Stimulated activated CD4-positive, alpha-beta T cell treated with anti-CD3 and anti-CD28 coated beads, Interleukin-2, amount 100 ng/mL, for 48 hours (primary cell): ENCODE results near the gene FAM20C.
A peak's percentile ranks its signal among the peaks of the same experiment; 100 is the strongest.

ENCODE experiments used
- DNase-seq, 2 donors: peaks; one replicate each; pipeline ENCODE4 v3.0.0-alpha.2; 2020

Gene FAM20C

DNA sequence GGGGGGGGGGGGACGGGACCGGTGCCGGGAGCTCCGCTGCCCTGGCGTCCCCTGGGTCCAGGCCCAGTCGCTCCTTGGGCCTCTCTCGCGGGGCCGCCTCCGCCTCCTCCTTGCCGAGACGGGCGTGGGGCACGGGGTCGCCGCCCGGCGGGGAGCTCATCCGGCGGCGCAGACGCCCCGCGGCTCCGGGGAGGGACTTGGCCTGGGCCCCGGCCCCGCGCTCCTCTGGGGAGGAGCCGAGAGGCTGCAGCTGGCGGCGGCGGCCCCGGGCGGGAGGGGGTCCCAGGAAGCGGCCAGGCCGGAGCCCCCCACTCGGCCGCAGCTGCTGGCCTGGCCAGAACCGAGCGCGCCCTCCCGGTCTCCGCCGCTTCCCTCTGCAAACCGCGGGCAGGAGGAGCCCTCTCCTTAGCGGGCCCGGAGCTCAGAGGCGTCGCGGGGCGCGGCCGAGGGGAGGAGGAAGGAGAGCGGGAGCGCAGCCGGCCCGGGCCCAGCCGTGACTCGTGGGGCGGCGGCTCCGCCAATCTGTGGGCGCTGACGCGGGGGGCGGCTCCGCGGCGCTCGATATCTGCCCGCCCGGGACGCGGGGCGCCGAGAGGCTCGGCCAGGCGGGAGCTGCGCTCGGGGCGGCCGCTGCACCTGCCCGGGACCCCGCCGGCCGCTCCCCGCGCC is at the start of gene FAM20C:
Gene FAM20C (plus strand): TSS at position 591 of the 669 bp plus-strand sequence. CDS start 629 bp downstream, outside the sequence.
- DNase-seq: peak in 1 of 2 donors; percentile 22

DNA sequence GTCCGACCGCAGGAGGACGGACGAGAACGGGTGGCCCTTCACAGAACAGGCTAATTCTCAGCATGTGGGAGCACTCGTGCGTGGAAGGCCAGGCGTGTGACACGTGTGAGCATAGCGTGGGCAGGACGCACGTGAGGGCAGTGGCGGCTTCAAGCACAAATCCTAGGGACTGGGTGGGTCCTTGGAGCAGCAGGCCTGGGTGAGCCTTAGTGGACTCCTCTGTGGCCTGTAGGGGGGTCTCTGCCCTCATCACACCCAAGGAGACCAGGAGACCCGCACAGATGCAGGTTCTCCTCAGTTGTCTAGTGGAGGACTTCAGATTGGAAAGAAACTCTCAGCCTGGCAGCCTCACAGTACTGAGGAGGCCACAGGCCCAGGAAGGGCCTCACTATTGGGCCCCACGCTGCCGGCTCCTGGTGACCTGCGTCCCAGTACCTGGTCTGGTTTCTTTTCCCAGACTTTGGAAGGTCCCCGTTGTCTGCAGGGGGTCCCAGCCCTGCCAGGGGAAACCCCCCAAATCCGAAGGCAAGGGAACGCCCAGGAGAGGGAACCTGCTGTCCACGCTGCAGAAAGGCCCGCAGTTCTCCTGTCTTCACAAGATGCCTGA is 49.1 kb upstream of the FAM20C start:
- no peak for DNase-seq

DNA sequence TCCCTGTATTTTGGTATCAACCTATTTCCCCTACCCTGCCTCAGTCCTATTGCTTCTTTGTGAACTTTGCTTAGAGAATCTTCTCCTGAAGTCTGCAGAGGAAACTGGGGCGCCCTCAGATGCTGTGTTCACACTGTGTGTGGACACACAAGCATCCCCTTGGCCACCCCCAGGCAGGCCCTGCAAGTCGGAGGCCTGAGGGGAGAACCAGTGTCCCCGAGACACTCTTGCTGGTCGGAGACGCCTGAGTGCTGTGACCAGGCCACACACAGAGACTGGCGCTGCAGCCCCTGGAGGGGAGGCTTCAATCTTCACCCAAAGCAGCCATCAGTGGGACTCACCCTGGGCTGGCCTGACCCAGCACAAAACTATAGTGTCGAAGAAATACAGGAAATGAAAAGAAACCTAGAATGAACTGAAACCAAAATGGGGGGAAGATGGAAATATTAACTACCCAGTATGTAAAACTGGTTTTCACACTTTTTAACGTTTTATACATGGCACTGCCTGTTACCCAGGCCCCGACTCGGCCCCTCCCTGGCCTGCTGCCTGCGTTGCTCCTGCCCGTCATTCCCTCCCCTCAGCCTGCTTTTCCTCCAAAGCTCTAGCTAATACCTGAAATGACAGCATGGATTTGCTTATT is 48.4 kb upstream of the FAM20C start:
- no peak for DNase-seq

DNA sequence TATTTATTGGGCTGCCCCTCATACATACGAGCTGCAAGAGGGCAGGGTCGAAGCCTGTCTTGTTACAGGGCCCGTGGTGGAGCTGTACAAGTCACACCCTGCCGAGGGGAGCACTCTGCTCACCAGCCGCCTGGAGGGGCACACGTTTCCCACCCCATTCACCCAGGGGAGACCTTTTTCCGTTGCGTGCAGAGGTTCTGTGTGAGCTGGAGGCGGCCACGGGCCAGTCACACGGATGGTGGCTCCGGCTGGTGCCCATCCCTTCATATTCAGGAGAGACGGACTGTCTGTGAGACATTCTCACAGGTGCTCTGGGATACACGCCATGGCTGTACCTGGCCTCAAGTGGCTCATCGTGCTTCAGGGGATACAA is 47.9 kb upstream of the FAM20C start:
- no peak for DNase-seq

DNA sequence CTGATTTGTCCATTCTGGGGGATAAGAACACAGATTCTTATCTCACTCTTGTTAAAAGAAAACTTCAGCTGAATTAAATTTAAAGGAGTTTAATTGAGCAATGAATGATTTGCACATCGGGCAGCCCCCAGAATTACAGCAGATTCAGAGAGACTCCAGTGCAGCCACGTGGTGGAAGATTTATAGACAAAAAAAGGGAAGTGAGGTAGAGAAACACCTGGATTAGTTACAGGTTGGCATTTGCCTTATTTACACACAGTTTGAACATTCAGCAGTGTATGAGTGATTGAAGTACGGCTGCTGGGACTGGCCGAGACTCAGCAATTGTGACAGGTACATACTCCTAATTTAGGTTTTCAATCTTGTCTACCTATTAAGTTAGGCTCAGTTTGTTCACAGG is 46.5 kb upstream of the FAM20C start:
- DNase-seq: no peak

DNA sequence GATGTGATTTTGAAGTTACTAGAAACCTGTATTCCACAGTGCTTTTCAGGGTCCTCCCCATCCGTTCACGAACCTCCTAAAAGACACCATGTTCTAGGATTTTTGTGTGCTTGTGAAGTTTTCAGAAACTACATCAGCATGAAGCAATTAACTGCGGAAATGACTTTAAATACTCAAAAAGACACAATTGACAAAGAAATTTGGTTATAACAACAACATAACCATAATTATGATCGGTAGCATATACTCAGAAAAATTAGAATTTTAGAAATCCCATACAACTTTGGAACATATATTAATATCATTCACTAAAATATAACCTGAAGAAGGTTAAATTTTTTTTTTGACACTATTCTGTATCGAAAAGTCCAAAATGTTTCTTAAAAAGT is 43.8 kb upstream of the FAM20C start:
- no peak for DNase-seq

DNA sequence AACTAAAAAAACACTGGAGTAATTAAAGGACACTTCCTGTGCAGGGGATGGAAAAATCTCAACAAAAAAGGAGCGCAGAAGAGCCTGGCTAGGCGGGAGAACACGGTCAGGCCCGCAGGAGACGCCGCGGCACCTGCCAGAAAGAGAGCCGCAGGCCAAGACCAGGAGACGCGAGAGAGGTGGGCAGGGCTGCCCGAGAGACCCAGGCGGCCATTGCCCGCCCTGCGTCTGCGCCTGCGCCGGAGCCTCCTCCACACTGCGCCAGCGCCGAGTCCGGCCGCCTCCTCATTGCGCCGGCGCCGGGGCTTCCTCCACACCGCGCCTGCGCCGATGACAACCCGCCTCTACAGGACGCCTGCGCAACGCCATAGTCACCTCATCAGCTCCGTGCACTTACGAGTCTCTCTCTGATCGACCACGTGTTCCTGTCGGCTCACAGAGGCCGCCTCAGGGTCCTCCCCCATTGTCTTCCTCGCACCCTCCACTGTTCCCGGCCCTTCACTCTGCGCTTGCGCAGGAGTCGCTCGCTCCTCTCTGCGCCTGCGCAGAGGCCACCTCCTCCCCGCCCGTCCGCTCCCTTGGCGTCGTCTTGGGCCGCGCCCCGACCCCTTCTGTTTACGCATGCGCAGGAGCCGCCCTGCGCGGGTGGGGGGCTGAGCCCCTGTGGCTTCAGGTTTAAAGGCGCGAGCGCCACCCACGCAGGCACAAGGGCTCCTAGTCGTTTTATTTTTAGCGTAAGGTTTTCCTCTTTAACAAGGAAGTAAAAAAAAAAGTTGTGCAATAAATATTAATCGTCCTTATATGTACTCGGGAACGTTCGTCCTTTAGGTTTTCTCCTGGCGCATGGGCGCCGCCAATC is 43.2 kb upstream of the FAM20C start:
- peak; percentile 92 to 93 for DNase-seq

DNA sequence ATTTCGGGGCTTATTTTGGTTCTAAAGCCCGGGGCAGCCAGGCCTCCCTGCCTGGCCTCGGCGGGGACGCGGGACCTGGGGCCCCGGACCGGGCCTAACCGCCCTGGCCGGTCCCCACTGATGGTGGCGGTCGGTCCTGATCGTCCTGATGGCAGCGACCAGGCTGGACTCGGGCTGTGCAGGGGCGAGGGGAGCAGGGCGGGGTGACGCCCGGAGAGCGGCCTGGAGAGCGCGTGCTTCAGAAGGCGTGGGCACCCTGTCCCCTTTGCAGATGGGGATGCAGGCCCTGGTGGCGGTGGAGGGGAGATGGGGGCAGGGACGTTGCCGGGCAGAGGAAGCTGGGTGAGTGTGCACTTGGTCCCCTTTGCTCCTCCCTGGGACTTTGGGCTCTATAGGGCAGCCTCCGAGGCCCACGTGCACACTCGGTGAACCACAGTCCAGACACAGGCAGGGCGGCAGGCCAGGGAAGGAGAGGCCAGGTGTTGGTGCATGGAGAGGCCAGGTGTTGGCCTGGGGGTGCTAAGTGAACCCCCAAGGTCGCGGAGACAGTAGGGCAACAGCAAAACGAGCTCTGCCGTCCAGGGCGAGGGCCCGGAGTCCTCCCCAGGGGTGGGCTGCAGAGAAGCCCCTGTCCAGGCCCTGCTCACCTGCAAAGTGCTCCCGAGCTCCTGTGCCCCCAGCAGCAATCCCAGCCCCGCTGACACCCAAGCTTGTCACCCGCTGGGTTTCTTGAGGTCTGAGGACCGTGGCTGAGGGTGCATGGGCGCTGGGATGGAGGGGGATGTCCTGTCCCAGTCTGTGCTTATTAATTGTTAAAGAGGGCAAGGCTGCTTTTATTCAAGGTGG is 42.4 kb upstream of the FAM20C start:
- peak; percentile 28 to 34 for DNase-seq

DNA sequence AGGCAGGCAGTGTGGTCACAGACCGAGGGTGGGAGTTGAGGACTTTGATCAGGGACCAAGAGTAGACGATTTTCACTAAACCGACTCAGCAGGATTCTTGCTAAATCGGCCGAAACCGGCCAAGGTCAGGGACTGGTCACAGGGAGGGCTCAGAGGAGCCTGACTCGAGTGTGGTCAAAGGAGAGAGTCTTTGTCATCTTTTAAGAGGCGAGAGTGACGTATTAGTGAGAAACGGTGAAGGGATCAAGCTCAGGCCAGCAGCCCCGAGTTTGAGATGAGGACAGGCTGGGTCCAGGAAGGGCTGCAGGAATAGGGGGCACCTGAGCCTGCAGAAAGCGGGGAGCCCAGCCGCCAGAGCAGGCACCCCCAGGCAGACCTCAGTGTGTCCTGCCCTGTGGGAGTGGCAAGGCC is 41.6 kb upstream of the FAM20C start:
- DNase-seq: peak in 1 of 2 donors; percentile 4

DNA sequence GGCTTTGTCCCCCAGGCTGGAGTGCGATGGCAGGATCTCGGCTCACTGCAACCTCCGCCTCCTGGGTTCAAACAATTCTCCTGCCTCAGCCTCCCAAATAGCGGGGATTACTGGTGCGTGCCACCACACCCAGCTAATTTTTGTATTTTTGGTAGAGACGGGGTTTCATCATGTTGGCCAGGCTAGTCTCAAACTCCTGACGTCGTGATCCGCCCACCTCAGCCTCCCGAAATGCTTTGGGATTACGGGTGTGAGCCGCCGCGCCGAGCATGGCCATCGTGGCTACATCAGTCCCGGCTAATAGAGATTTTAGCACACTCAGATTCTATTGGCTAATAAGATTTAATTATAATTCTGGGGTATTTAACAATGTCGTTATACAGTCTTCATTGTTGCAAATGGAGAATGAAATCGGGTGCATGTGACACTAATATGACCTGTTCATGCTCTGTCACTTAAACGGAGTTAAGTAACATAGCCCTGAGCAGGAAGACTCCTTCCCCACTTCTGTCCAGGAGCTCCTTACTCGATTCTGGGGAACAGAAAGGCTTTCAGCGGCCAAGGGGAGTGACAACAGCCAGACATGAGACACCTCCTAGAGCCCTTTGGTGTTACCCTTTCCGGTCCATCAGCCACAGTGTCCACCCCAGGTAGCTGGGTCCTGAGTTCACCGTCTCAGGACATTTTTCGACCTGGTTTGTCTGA is 40.9 kb upstream of the FAM20C start:
- no peak for DNase-seq

DNA sequence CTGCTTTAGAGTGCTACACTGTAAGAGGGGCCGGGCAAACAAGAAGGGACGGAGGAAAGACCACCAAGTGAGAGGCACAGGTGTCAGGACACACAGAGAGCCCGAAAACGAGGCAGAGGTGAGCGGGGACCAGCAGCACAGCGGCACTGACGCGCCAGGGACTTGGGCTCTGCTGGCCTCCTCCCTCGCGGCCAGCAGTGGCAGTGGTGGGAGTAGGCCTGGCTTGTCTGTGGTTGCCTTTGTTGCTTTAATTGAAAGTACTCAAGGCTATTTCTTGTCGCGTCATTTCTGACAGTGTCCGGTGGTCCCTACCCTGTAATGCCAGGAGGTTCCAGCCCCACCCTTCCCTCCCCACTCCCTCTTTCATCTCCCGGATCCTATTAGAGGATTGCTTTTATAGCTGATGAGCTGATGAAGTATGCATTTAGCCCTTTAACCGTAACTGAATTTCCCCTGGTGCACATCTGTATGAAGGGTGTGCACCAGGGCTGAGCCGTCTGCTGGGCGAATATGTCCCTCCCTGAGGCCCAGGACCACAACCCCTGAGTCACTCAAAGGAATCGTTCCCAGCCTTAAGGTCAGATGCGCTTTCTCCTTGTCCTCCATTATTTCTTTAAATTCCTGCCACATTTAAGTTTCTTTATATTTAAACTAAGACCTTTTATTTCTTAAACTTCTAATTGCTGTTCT is 39.5 kb upstream of the FAM20C start:
- no peak for DNase-seq

DNA sequence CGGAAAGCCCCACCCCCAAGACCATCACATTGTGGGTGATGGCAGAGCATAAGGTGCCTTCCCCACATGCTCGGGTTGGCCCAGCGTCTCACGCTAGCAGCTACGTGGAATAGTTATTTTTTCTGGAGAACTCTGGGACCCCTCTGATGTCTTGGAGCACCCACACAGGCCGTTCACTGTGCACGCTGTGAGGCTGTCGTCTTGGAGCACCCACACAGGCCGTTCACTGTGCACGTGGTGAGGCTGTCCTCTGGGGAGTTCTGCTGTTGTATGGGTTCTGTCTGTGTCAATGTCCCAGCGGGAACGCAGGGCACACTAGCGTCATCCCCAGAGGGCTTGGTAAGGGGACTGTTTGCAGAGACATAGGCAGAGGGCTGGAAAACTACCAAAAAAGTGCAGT is 38.8 kb upstream of the FAM20C start:
- no peak for DNase-seq

DNA sequence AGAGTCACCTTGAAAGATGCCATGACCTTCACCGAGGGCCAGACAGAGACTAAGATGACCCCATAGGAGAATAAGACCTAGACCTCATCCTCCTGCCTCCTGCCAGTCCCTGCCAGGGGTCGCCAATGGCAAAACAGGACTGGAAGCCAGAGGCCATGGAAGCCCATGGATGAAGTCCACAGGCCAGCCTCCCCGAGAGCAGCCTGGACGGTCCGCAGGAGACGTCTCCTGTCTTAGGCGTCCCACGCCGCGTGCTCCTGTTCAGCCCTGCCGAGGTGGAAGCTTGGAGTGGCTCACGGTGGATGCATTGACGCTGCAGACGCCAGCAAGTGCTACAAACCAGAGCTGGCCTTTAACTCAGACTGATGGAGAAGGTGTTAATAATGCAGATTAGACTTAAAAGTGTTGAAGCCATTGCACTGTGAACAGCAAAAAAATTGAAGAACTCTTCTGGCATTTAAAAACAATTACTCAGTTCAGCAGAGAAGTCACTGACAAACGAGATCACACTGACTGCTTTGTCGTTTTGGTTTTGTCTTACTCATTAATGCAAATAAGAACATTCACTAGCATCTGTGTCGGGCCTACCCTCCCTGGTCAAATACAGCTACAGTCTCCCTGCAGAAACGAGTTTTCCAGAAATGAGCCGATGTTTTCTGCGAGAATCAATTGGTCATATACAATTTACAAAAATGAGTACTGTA is 38.1 kb upstream of the FAM20C start:
- DNase-seq: no peak

DNA sequence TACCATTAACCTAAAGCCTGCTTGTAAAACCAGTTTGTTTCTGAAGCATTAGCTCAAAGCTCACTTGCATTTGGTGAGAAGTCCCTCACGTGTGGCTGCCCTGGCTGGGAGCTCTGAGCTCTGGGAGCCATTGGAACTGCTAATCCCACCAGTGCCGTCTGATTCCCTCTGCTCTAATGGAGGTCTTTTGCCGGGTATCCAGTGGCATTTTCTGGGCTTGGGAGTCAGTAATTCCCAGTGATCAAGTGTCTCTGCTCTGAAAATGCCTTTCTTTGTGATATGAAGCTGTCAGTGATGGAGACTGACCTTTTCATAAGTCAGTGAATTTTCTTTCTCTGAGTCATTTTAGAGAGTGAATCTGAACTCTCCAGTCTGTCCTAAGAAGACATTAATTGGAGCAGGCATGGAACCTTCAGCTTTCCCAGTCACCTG is 36.9 kb upstream of the FAM20C start:
- no peak for DNase-seq

DNA sequence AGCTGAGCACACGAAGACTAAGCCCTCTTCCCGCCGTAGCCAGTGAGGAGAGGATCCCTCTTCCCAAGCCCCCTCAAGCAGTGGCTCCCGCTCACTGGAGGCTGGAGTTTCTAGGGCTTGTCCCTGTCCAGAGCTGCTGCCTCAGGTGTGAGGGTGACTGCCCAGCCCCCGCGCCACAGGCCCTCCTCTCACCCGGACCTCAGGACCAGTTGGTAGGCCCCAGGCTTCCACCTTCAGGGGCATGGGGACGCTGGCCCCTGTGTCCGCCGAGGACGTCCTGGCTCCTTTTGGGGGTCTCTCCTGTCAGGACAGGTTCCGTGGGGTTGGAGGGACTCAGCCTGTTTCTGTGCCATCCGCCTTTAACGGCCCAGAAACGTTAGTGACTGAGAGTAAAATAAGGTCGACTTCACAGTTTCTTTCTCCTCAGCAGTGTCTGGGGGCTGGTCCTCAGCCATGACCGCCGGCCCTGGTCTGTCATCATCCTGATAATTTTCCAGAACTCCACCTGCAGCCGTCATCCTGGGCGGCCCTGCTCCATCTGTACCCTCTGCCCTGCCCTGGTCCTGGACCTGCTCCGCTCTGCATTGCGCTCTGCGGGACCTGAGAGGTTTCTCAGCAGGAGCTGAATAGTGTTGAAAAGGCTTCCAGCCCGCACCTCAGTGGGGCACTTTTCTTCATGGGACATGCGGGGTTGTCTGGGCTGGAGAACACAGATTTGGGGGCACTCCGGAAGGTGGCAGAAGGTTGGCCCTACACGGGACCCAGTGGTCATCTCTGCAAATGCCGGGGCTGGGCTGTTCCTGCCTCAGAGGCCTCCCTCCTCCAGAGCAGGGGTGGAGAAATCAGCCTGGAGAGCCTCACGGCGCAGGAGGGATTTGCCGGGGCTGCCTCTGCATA is 36.0 kb upstream of the FAM20C start:
- DNase-seq: no peak

DNA sequence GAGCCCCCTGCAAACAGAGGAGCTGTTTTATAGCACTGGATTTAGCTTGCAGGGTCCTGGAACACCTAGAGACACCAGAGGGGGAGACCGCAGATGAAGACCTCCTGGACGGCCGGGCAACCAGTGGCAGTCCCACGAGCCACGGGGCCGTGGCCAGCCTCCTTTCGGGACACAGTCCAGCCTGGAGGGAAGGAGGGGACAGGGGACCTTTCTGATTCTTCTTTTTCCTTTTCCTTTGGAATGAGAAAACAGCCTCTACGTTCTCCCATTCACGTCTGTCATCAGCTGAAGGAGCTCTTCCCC is 35.4 kb upstream of the FAM20C start:
- no peak for DNase-seq

DNA sequence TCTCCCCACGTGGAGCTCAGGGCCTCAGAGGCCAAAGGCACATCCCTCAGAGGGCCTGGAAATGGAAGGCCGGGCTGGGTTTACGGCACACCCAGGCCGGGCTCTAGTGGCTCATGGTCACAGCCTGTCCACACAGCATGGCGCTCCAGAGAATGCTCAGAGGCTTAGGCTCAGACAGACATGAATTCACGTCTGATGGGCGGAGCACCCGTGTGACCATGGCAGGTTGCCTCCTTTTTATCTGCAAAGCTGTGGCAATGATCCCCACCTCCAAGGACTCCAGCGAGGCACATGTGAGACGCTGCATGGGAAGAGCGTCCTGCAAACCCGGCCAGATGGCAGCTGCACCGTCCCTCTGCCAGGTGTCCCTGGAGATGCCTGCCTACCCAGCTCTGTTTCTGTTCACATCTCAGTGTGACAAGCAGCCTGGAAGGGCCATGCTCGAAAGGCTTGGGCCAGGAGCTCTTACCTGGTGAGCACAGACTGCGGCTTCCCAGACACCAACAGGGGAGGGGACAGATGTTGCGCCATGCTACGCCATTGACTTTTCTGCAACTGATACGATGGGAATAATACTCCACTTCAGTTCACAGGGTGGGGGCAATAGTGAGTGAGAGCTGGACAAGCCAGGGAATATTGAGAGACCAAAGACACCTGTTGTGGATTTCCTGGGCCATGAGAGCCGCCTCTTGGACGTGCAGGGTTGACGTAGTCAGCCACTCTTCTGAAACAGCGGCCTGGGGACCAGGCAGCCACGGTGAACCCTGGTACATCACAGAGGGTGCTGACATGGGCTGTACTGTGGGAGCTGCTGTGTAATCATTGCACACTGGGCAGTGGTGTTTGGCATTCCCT is 34.4 kb upstream of the FAM20C start:
- DNase-seq: no peak

DNA sequence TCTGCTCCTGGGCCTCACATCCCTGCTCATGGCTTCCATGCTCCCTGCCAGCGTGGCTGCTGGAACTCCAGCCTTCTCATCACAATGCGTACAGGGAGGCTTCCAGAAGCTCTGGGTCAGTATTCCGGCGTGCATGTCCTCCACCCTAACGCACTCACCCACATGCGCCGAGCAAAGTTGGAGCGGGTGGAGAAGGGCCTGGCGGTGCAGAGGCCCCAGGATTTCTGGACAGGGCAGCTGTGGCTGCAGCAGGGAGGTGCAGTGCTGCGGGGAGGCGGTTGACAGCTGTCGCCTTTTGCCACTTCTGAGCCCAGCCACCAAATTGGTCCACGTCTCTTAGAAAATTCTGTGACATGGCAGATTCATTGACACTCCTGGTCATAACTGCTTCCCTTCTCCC is 33.6 kb upstream of the FAM20C start:
- no peak for DNase-seq
